Measurements from ENCODE around the gene SYNE3.

Gene SYNE3

DNA sequence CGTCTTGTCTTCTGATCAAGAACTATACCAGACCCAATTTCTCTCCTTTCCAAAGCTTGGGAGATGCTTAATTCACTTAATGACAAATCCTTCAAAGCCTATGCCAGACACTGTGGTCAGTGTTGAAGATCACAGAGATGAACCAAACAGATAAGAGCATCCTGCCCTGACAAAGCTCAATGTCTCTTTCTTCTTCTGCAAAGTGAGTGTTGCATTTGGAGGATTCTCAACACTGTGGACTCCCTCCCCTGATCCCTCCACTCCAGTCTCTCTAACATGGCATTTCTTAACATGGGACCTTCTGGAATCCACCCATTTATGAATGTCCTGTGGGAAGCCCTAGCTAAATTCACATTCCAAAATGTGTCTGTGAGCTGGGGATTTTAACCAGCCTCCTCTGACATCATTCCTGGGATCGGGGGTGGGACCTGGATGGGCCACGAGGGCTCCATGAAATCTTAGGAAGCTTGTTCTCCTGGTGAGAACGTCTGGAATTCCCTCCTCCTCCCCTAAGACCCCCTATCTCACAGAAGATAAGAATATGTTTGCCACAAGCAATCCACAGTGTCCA lies 20.3 kb downstream of the SYNE3 start:
- no peak overlapping the region for H3K4me3 ChIP-seq (ENCODE audit: low read depth, low read length)
- ChIA-PET POLR2A (no interaction called here), CTCF (interaction anchor here (0.9 to 1.8 kb wide), 8 partner anchors 9 to 44 kb away, joined by 3 to 9 read pairs (median 4); no protein-coding TSS in a partner anchor)
- no peak for DNase-seq (ENCODE audit: low read depth, low spot score)
- TF ChIP-seq, protein P1, sequence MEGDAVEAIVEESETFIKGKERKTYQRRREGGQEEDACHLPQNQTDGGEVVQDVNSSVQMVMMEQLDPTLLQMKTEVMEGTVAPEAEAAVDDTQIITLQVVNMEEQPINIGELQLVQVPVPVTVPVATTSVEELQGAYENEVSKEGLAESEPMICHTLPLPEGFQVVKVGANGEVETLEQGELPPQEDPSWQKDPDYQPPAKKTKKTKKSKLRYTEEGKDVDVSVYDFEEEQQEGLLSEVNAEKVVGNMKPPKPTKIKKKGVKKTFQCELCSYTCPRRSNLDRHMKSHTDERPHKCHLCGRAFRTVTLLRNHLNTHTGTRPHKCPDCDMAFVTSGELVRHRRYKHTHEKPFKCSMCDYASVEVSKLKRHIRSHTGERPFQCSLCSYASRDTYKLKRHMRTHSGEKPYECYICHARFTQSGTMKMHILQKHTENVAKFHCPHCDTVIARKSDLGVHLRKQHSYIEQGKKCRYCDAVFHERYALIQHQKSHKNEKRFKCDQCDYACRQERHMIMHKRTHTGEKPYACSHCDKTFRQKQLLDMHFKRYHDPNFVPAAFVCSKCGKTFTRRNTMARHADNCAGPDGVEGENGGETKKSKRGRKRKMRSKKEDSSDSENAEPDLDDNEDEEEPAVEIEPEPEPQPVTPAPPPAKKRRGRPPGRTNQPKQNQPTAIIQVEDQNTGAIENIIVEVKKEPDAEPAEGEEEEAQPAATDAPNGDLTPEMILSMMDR (IDR thresholded peaks at IDR 0.05; ENCODE audit: insufficient read depth, low read length, missing control alignments) = no peak

DNA sequence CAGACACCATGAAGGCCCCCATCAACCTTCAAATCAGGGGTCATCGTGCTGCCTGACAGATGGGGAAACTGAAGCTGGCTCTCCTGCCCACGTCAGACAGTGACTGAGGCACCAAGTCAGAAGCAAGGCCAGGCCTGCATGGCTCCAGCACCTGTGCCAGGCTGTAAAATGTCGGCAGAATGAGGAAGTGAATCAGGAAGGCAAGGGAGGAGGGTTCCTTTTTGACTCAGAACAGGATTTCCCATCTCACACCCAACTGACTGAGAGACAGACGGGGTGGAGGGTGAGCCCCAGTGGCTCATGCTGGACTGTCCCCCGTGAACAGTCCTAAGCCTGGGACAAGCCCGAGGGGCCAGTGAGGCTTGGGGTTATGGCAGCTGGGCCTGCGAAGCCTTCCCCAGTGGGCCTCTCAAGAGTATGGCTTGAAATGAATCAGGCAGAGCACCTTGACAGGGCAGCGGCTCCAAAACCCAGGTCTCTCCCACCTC lies 20.9 kb downstream of the SYNE3 start:
- TF ChIP-seq, protein P1 (IDR thresholded peaks at IDR 0.05; ENCODE audit: insufficient read depth, low read length, missing control alignments) = no peak
- ChIA-PET CTCF (interaction anchor here (1.0 to 1.8 kb wide), 3 partner anchors 32 to 43 kb away, joined by 3 to 9 read pairs (median 4); no protein-coding TSS in a partner anchor), POLR2A (no interaction called here)
- no peak for DNase-seq (ENCODE audit: low read depth, low spot score)
- H3K4me3 ChIP-seq (ENCODE audit: low read depth, low read length) = no peak overlapping the region

DNA sequence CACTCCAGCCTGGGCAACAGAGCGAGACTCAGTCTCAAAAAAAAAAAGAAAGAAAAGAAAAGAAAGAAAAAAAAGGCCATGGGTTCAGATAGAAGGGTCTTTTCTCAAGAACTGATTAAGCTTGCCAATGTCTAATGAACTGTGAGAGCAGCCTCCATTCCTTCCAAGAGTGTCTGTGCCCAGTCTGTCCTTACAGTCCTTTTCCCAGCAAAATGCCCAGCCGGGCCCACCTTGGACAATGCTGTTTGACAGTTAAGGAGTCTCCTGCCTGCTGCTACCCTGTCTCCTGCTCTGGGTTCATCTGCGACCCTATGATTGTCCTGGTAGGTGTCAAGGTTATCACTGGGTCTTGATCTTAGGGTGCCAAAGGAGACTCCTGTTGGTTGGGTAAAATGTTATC lies 21.4 kb downstream of the SYNE3 start:
- no peak overlapping the region for H3K4me3 ChIP-seq (ENCODE audit: low read depth, low read length)
- DNase-seq (ENCODE audit: low read depth, low spot score) = no peak
- ChIA-PET POLR2A (no interaction called here), CTCF (no interaction called here)
- TF ChIP-seq, protein P1 (IDR thresholded peaks at IDR 0.05; ENCODE audit: insufficient read depth, low read length, missing control alignments) = no peak

DNA sequence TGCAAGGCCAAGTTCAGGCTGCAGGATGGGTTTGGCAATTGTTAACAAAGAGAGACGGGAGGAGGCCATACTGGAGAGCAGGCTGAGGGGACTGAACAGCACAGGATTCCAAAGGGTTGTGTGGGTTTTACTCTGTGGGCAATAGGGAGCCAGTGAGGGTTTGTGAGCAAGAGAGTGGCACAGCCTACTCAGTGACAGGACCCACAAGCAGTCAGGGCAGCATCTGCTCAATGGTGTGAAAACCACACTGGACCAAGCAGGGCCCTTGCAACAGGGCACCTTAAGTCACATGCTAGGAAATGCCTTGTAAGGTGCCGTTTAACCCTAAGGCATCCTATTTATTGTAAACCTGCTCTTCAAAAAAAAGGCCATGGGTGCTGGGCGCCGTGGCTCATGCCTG lies 22.0 kb downstream of the SYNE3 start:
- TF ChIP-seq, protein P1 (IDR thresholded peaks at IDR 0.05; ENCODE audit: insufficient read depth, low read length, missing control alignments) = no peak
- DNase-seq (ENCODE audit: low read depth, low spot score) = no peak
- POLR2A ChIA-PET = interaction anchor here (0.8 kb wide), 1 partner anchor 11 kb away, joined by 3 read pairs; no protein-coding TSS in a partner anchor
- no peak overlapping the region for H3K4me3 ChIP-seq (ENCODE audit: low read depth, low read length)
- CTCF ChIA-PET = interaction anchor here (1.2 to 1.7 kb wide), 3 partner anchors 33 to 52 kb away, joined by 3 to 5 read pairs (median 3); no protein-coding TSS in a partner anchor

DNA sequence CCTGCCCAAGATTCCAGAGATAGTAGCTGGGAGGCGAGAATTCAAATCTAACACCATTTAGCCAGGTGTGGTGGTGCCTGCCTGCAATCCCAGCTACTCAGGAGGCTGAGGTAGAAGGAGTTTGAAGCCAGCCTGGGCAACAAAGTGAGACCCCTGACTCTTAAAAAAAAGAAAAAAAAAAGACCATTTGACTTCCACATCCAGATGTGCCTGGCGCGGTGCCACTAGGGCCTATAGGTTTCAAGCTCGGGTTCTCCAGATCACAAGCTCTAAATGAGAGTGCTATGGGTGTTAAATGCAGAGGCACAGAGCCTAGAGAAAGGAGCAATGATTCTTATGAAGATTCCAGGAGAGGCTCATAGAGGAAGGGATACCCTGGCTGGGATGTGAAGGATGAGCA lies 22.5 kb downstream of the SYNE3 start:
- TF ChIP-seq, protein P1 (IDR thresholded peaks at IDR 0.05; ENCODE audit: insufficient read depth, low read length, missing control alignments) = no peak
- H3K4me3 ChIP-seq (ENCODE audit: low read depth, low read length) = no peak overlapping the region
- CTCF ChIA-PET = interaction anchor here (1.2 to 1.7 kb wide), 3 partner anchors 34 to 51 kb away, joined by 3 to 5 read pairs (median 3); no protein-coding TSS in a partner anchor
- POLR2A ChIA-PET = interaction anchor here (0.8 kb wide), 1 partner anchor 11 kb away, joined by 3 read pairs; no protein-coding TSS in a partner anchor
- DNase-seq (ENCODE audit: low read depth, low spot score) = no peak

DNA sequence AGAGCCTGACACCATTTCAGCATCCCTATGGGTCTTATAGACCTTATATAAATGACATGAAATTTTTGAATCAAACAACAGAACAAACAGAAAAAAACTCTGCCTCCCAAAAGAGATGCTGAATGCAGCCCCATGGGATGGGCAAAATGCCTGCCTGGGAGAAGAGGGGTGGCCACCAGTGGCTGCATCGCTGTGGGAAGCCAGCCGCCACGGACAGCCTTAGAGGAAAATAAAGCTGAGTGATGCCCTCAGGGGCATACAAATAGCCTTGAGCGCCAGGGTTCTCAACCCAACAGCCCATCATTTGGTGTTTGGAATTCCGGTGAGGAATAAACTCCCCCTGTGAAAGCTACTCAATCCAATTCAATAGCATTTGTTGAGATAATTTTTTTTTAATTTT lies 22.9 kb downstream of the SYNE3 start:
- ChIA-PET POLR2A (interaction anchor here (0.8 kb wide), 1 partner anchor 10 kb away, joined by 3 read pairs; no protein-coding TSS in a partner anchor), CTCF (interaction anchor here (0.9 to 1.7 kb wide), 4 partner anchors 34 to 51 kb away, joined by 3 to 5 read pairs (median 3); no protein-coding TSS in a partner anchor)
- no peak overlapping the region for H3K4me3 ChIP-seq (ENCODE audit: low read depth, low read length)
- TF ChIP-seq, protein P1 (IDR thresholded peaks at IDR 0.05; ENCODE audit: insufficient read depth, low read length, missing control alignments) = no peak
- DNase-seq (ENCODE audit: low read depth, low spot score) = no peak

Data from AG04449 (cell line).